Peyer's patch (tissue), 4 donors: ENCODE results near the gene ASCL5. TPM values are rescaled to one million over a fixed set of nuclear protein-coding genes. Genes with fewer than 3 reads are reported as not detected.

Experiments used
- DNase-seq, 3 donors: peaks; one replicate each; pipeline ENCODE4 v3.0.0-alpha.2; 2017 to 2019
- H3K27ac ChIP-seq, 4 donors: fragments of 200-600 bp; sonication (generic); one replicate each; pipeline ENCODE4 v1.5.1; 2016 to 2019
- H3K27me3 ChIP-seq, 2 donors: fragments of 200-600 bp; sonication (generic); one replicate each; pipeline ENCODE4 v1.5.1; 2019
- H3K36me3 ChIP-seq, 3 donors: fragments of 200-600 bp; sonication (generic); one replicate each; pipeline ENCODE4 v1.5.1; 2016 to 2019
- H3K4me1 ChIP-seq, 4 donors: fragments of 200-600 bp; sonication (generic); one replicate each; pipeline ENCODE4 v1.5.1; 2016 to 2019
- H3K4me3 ChIP-seq, 4 donors: fragments of 200-600 bp; sonication (generic); 1 replicate in 3 of 4; 2 replicates in 1 of 4; pipeline ENCODE4 v1.5.1; 2016 to 2019; ENCODE audit warnings: mild to moderate bottlenecking in 1 of 4
- H3K9me3 ChIP-seq, 4 donors: fragments of 200-600 bp; sonication (generic); one replicate each; pipeline ENCODE4 v1.5.1; 2016 to 2019; ENCODE audit warnings: mild to moderate bottlenecking in 1 of 4
- CTCF ChIP-seq, 6 experiments: fragments of 450-650 bp in 4 of 6; fragments of 200-600 bp in 2 of 6; sonication (generic) in 1 of 6; IDR thresholded peaks; one replicate each; pipeline ENCODE4 v1.5.1; 2017 to 2019; ENCODE audit warnings: antibody characterized with exemption in 6 of 6, mild to moderate bottlenecking in 3 of 6, moderate library complexity in 1 of 6
- POLR2A ChIP-seq, 2 donors: fragments of 450-650 bp; IDR thresholded peaks; one replicate each; pipeline ENCODE4 v1.5.1; 2017; ENCODE audit warnings: antibody characterized with exemption in 2 of 2, mild to moderate bottlenecking in 2 of 2, moderate library complexity in 2 of 2
- total RNA-seq, 4 donors: library from RNA; depleted of rRNA; stranded (reverse); fragments of >200 nt; gene quantifications; one replicate each; pipeline ENCODE4 v1.1.0, GENCODE V29; 2016

Gene ASCL5
- total RNA-seq, 4 donors from 2014 or later: not detected

- no peak overlapping the region for H3K4me3 ChIP-seq
- no peaks in the 10 kb centered on the region for H3K9me3 ChIP-seq
- H3K36me3 ChIP-seq: no peaks in the 10 kb centered on the region
- TF ChIP-seq CTCF (IDR thresholded peaks at IDR 0.05) (no peak), POLR2A (IDR thresholded peaks at IDR 0.05) (no peak)
- peaks cover 0 to 7% (median 0%) of the 10 kb centered on the region in 4 donors for H3K4me1 ChIP-seq
- H3K27me3 ChIP-seq: no peaks in the 10 kb centered on the region
- DNase-seq: no peak
- no peak overlapping the region for H3K27ac ChIP-seq
Measured at GRCh38 chr1:201122321-201122957, 4.5 kb downstream of the ASCL5 start.

- no peaks in the 10 kb centered on the region for H3K27me3 ChIP-seq
- no peaks in the 10 kb centered on the region for H3K4me1 ChIP-seq
- H3K27ac ChIP-seq: no peak overlapping the region
- DNase-seq: peak in 1 of 3 donors; percentile 53
- no peaks in the 10 kb centered on the region for H3K9me3 ChIP-seq
- TF ChIP-seq POLR2A (IDR thresholded peaks at IDR 0.05): no peak
- peak in 5 of 6 experiments; percentile 14 to 61 (median 55) for TF ChIP-seq CTCF (IDR thresholded peaks at IDR 0.05)
- H3K36me3 ChIP-seq: no peaks in the 10 kb centered on the region
- H3K4me3 ChIP-seq: no peak overlapping the region
Measured at GRCh38 chr1:201119206-201120197, 7.5 kb downstream of the ASCL5 start.

- H3K4me1 ChIP-seq: peaks cover 0 to 6% (median 0%) of the 10 kb centered on the region in 4 donors
Measured at GRCh38 chr1:201116091-201116490, 10.9 kb downstream of the ASCL5 start.

GRCh38 chr1:201115390-201115937, 11.5 kb downstream of the ASCL5 start:
- H3K4me3 ChIP-seq: peak overlapping the region in 2 of 4 donors; percentile 52 to 64
- H3K36me3 ChIP-seq: no peaks in the 10 kb centered on the region
- TF ChIP-seq CTCF (IDR thresholded peaks at IDR 0.05) (no peak), POLR2A (IDR thresholded peaks at IDR 0.05) (no peak)
- no peak overlapping the region for H3K27ac ChIP-seq
- no peaks in the 10 kb centered on the region for H3K9me3 ChIP-seq
- DNase-seq: no peak
- H3K4me1 ChIP-seq: peaks cover 0 to 6% (median 0%) of the 10 kb centered on the region in 4 donors
- H3K27me3 ChIP-seq: no peaks in the 10 kb centered on the region

More at GRCh38 chr1:201116091-201116490, 10.9 kb downstream of the ASCL5 start:
- H3K4me3 ChIP-seq: no peak overlapping the region
- DNase-seq: no peak
- H3K27ac ChIP-seq: no peak overlapping the region
- H3K36me3 ChIP-seq: no peaks in the 10 kb centered on the region
- H3K9me3 ChIP-seq: no peaks in the 10 kb centered on the region
- H3K27me3 ChIP-seq: no peaks in the 10 kb centered on the region
- TF ChIP-seq CTCF (IDR thresholded peaks at IDR 0.05) (no peak), POLR2A (IDR thresholded peaks at IDR 0.05) (no peak)

- H3K9me3 ChIP-seq: no peaks in the 10 kb centered on the region
- peak; percentile 75 to 93 (median 93) for DNase-seq
- no peaks in the 10 kb centered on the region for H3K27me3 ChIP-seq
- H3K27ac ChIP-seq: peak overlapping the region in 3 of 4 donors; percentile 26 to 60 (median 55)
- peak overlapping the region; percentile 42 to 84 (median 58) for H3K4me3 ChIP-seq
- TF ChIP-seq CTCF (IDR thresholded peaks at IDR 0.05) (peak; percentile 53 to 91 (median 84)), POLR2A (IDR thresholded peaks at IDR 0.05) (peak; percentile 48 to 68)
- no peaks in the 10 kb centered on the region for H3K36me3 ChIP-seq
- H3K4me1 ChIP-seq: peaks cover 0 to 6% (median 0%) of the 10 kb centered on the region in 4 donors
Measured at GRCh38 chr1:201114245-201115131, 12.5 kb downstream of the ASCL5 start.
